Mucosa of descending colon (tissue), 3 donors: ENCODE measurements around the gene ERC2. TPM values are rescaled to one million over a fixed set of nuclear protein-coding genes. Genes with fewer than 3 reads are reported as not detected.

Source experiments
- ATAC-seq: fragments of 200-7000 bp; cut with Tn5 transposase; one replicate; pipeline ENCODE4 v1.9.1; 2020; ENCODE audit warnings: mild to moderate bottlenecking, moderate library complexity
- DNase-seq, 3 donors: peaks; one replicate each; pipeline ENCODE4 v3.0.0-alpha.2; 2020
- H3K36me3 ChIP-seq: fragments of 200-600 bp; one replicate; pipeline ENCODE4 v1.8.0; 2021; ENCODE audit warnings: low read depth, mild to moderate bottlenecking
- H3K4me1 ChIP-seq: fragments of 200-600 bp; one replicate; pipeline ENCODE4 v1.8.0; 2021; ENCODE audit warnings: low read depth, mild to moderate bottlenecking
- H3K4me3 ChIP-seq: fragments of 200-600 bp; one replicate; pipeline ENCODE4 v1.8.0; 2021; ENCODE audit warnings: mild to moderate bottlenecking
- H3K9me3 ChIP-seq: fragments of 200-600 bp; one replicate; pipeline ENCODE4 v1.8.0; 2021; ENCODE audit warnings: mild to moderate bottlenecking
- CTCF ChIP-seq: fragments of 200-600 bp; IDR thresholded peaks from one replicate; pipeline ENCODE4 v1.8.0; 2022; ENCODE audit warnings: antibody characterized with exemption, mild to moderate bottlenecking
- intact Hi-C, 2 donors: fragments of 100-400 bp; cut with DNase I in 1 of 2; cut with micrococcal nuclease in 1 of 2; formaldehyde crosslinking; loops; one replicate each; pipeline versions ENCODE4 v1.11.0 to v1.11.1; 2022; cut with DNase I, micrococcal nuclease
- total RNA-seq, 3 donors: library from RNA; stranded (reverse); fragmentation: NEBNext Ultra II Directional in 2 of 3; extraction: Animal tissue kit (Norgen Biotek cat#: 25700) in 2 of 3; gene quantifications; one replicate each; pipeline versions ENCODE4 v1.2.1 to v1.2.4, GENCODE V29; 2021 to 2023
- donor health status: DM: no; HTN: no; CAD: no; lungs with moderate emphysema.
- donor health status: DM: no; HTN: no; CAD: no.
- donor health status: DM: no; HTN: yes; CAD: no.

Gene ERC2
- total RNA-seq, 3 donors from 2014 or later: 0.06 to 1.8 (median 0.43) TPM

- no peak for TF ChIP-seq CTCF
- Histone ChIP-seq H3K4me1 (no peaks in the 10 kb centered on the region), H3K36me3 (no peaks in the 10 kb centered on the region), H3K4me3 (no peak overlapping the region), H3K9me3 (no peaks in the 10 kb centered on the region)
- DNase-seq: no peak
- intact Hi-C loops: no loop called here
- ATAC-seq: no peak
Observed at GRCh38 chr3:55875113-55875512, 593.2 kb downstream of the ERC2 start.

GRCh38 chr3:55873523-55874254, 594.6 kb downstream of the ERC2 start:
- no peak for ATAC-seq
- TF ChIP-seq CTCF: no peak

DNA sequence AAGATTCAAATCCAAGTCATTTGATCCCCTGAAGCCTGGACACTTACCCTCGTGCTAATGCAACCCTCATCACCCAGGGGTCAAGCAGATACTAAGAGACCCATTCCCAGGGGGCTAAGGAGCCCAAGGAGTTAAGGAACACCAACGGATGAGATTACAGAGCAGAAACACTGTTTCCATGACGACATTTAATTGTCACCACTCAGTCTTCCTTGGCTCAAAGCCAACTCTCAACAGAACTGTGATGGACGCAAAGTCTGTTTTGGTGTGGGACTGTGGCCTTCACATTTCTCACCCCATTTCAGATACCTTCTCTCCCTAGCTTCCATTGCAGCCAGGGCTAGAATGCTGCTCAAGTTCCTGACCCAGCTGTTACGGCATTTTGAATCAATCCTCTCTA, 597.7 kb downstream of the ERC2 start:
- DNase-seq (no peak), ATAC-seq (no peak)
- no peaks in the 10 kb centered on the region for H3K4me1 ChIP-seq
- no peak for TF ChIP-seq CTCF
- intact Hi-C loops: no loop called here
- H3K4me3 ChIP-seq: no peak overlapping the region
- H3K36me3 ChIP-seq: no peaks in the 10 kb centered on the region
- H3K9me3 ChIP-seq: no peaks in the 10 kb centered on the region

More at GRCh38 chr3:55873523-55874254, 594.6 kb downstream of the ERC2 start:
- Histone ChIP-seq H3K4me1 (no peaks in the 10 kb centered on the region), H3K4me3 (no peak overlapping the region), H3K36me3 (no peaks in the 10 kb centered on the region), H3K9me3 (no peaks in the 10 kb centered on the region)
- DNase-seq: no peak
- intact Hi-C loops: no loop called here

DNA sequence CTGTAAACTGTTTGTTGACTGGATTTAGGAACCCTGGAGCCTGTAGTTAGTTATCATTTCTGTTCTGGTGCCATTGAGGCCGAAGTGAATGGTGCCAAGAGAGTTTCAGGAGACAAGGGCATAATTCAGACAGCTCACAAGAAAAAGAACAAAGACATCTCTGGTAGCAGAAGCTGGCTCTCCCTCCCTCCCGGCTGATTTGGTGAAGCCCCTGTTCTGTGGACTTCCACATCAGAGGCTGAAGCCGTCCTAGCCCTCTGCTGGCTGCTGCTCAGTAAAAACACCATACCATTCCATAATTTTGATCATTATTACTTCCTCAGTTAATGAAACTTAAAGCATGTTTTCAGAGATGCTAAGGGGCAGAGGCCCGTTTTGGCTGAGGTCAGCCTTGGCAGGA, 599.9 kb downstream of the ERC2 start:
- ATAC-seq: no peak
- TF ChIP-seq CTCF: no peak

DNA sequence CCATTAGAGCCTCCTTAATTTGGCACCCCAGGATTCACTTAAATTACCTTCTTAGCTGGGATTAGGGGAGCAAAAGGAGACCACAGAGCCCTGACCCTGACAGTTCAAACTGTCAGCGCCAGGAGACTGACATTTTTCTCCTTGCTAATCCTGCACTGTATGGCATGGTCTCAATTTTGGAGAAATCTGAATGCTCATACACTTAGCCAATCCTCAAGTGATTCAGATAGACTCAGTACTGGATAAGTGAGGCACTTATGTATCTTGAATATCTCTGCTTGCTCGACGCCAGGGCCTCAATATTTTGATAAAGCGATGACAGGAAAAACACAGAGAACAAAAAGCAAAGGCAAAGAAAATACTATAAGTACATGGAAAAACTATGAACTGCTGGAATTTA, 605.2 kb downstream of the ERC2 start:
- DNase-seq (no peak), ATAC-seq (no peak)
- Histone ChIP-seq H3K4me3 (no peak overlapping the region), H3K9me3 (no peaks in the 10 kb centered on the region), H3K4me1 (no peaks in the 10 kb centered on the region), H3K36me3 (no peaks in the 10 kb centered on the region)
- intact Hi-C loops: no loop called here
- no peak for TF ChIP-seq CTCF

More for the DNA sequence above, 599.9 kb downstream of the ERC2 start:
- intact Hi-C loops: no loop called here
- H3K4me1 ChIP-seq: no peaks in the 10 kb centered on the region
- H3K36me3 ChIP-seq: no peaks in the 10 kb centered on the region
- H3K9me3 ChIP-seq: no peaks in the 10 kb centered on the region
- no peak overlapping the region for H3K4me3 ChIP-seq
- no peak for DNase-seq
